ENCODE measurements around the gene NBAS. TPM values are rescaled to one million over a fixed set of nuclear protein-coding genes. Genes with fewer than 3 reads are reported as not detected.

Gene NBAS
- total and polyA plus RNA-seq, 9 of the 15 experiments (the other 6 are each of a cell fraction or from before 2014, with no cell fraction given) = 15.3 to 94.4 (median 69.9) TPM

- no peak for TF ChIP-seq GMEB1 (CRISPR knock-in tag; IDR thresholded peaks at IDR 0.05)
- TF ChIP-seq ZNF583 (CRISPR knock-in tag; IDR thresholded peaks at IDR 0.05) = no peak
- TF ChIP-seq PRDM10 (IDR thresholded peaks at IDR 0.05; ENCODE audit: partially characterized antibody) = peak; percentile 29
- no peak for TF ChIP-seq NR4A1 (CRISPR knock-in tag; IDR thresholded peaks at IDR 0.05)
- no peak for TF ChIP-seq NR4A1 (tag; IDR thresholded peaks at IDR 0.05)
- TF ChIP-seq KAT7 (CRISPR knock-in tag; IDR thresholded peaks at IDR 0.05; ENCODE audit: borderline replicate concordance) = no peak
- no peak for TF ChIP-seq IRF2 (CRISPR knock-in tag; IDR thresholded peaks at IDR 0.05)
- TF ChIP-seq ZNF77 (CRISPR knock-in tag; IDR thresholded peaks at IDR 0.05) = no peak
- no peak for TF ChIP-seq ZNF511 (CRISPR knock-in tag; IDR thresholded peaks at IDR 0.05)
- TF ChIP-seq NR1H2 (CRISPR knock-in tag; IDR thresholded peaks at IDR 0.05) = no peak
- no peak for TF ChIP-seq ZNF764 (CRISPR knock-in tag; IDR thresholded peaks at IDR 0.05; ENCODE audit: low read depth)
- no peak for TF ChIP-seq MEF2A (IDR thresholded peaks at IDR 0.05; ENCODE audit: control insufficient read depth, low read depth, low read length)
- TF ChIP-seq ZNF444 (CRISPR knock-in tag; IDR thresholded peaks at IDR 0.05) = no peak
- TF ChIP-seq, protein P1, sequence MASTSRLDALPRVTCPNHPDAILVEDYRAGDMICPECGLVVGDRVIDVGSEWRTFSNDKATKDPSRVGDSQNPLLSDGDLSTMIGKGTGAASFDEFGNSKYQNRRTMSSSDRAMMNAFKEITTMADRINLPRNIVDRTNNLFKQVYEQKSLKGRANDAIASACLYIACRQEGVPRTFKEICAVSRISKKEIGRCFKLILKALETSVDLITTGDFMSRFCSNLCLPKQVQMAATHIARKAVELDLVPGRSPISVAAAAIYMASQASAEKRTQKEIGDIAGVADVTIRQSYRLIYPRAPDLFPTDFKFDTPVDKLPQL (IDR thresholded peaks at IDR 0.05; ENCODE audit: extremely low read depth, insufficient read length) = no peak
- no peak for TF ChIP-seq TGIF2 (CRISPR knock-in tag; IDR thresholded peaks at IDR 0.05)
- no peak for TF ChIP-seq TAF9B (IDR thresholded peaks at IDR 0.05; ENCODE audit: partially characterized antibody)
- no peak for TF ChIP-seq IRF1 (CRISPR knock-in tag; IDR thresholded peaks at IDR 0.05; ENCODE audit: borderline replicate concordance)
- TF ChIP-seq SREBF1 (IDR thresholded peaks at IDR 0.05; ENCODE audit: borderline replicate concordance, low read depth, low read length) = no peak
- no peak for TF ChIP-seq RAD21 (CRISPR knock-in tag; conservative IDR thresholded peaks at IDR 0.05 in 1 of 2, IDR thresholded peaks at IDR 0.05 in 1 of 2)
- TF ChIP-seq JUND (IDR thresholded peaks at IDR 0.05; ENCODE audit: borderline replicate concordance, low read depth, low read length) = peak; percentile 83; the same call in 1 of the 2 replicates
- TF ChIP-seq JUND (tag; IDR thresholded peaks at IDR 0.05; ENCODE audit: borderline replicate concordance, low read depth, low read length) = peak; percentile 67; the same call in 2 of the 3 replicates
Observed at GRCh38 chr2:15584767-15585469, 23.8 kb upstream of the NBAS start (continued).

All from K562 (cell line).